Ishikawa (cell line): ENCODE data around the gene DST.

Experiments used
- CEBPB ChIP-seq: IDR thresholded peaks from 2 replicates; pipeline ENCODE4 v1.6.1; 2012
- CREB1 ChIP-seq: IDR thresholded peaks from 2 replicates; pipeline ENCODE4 v1.6.1; 2012; ENCODE audit warnings: low read depth
- EGR1 ChIP-seq: IDR thresholded peaks from 2 replicates; pipeline ENCODE4 v1.6.1; 2012
- EP300 ChIP-seq: IDR thresholded peaks from 2 replicates; pipeline ENCODE4 v1.6.1; 2012; ENCODE audit warnings: borderline replicate concordance
- FOXM1 ChIP-seq: IDR thresholded peaks from 2 replicates; pipeline ENCODE4 v1.6.1; 2012; ENCODE audit warnings: low read depth, borderline replicate concordance
- MAX ChIP-seq: IDR thresholded peaks from 2 replicates; pipeline ENCODE4 v1.6.1; 2012
- NFIC ChIP-seq: IDR thresholded peaks from 2 replicates; pipeline ENCODE4 v1.6.1; 2012
- RAD21 ChIP-seq: IDR thresholded peaks from 2 replicates; pipeline ENCODE4 v1.6.1; 2012; ENCODE audit warnings: low read depth
- REST ChIP-seq: IDR thresholded peaks from 2 replicates; pipeline ENCODE4 v1.6.1; 2012; ENCODE audit warnings: low read depth, mild to moderate bottlenecking
- TAF1 ChIP-seq: IDR thresholded peaks from 2 replicates; pipeline ENCODE4 v1.6.1; 2012; ENCODE audit warnings: low read depth, mild to moderate bottlenecking
- TCF12 ChIP-seq: IDR thresholded peaks from 2 replicates; pipeline ENCODE4 v1.6.1; 2012; ENCODE audit warnings: low read depth
- TEAD4 ChIP-seq: IDR thresholded peaks from 2 replicates; pipeline ENCODE4 v1.6.1; 2012
- YY1 ChIP-seq: IDR thresholded peaks from 2 replicates; pipeline ENCODE4 v1.6.1; 2012; ENCODE audit warnings: low read depth
- ZBTB7A ChIP-seq: IDR thresholded peaks from 2 replicates; pipeline ENCODE4 v1.6.1; 2012; ENCODE audit warnings: low read depth
- TF ChIP-seq, protein P1 (sequence below): IDR thresholded peaks from 2 replicates; pipeline ENCODE4 v1.6.1; 2012

DST gene

DNA sequence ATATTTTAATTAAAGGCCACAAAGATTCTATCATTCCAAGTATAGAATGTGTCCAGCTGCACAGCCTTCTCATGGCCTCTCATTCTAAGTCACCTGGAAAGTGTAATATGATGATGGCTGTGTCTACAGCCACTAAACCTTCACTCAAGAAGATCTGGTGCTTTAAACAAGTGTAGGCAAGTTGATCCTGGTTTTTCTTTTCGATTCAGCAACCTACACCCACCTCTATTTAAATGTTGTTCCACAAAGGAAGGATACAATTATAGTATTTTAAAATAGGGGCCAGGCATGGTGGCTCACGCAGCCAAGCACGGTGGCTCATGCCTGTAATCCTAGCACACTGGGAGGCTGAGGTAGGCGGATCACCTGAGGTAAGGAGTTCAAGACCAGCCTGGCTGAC is 25.5 kb upstream of the DST start:
- no peak for TF ChIP-seq EGR1

- TF ChIP-seq ZBTB7A (no peak), TEAD4 (no peak), MAX (no peak), EGR1 (no peak), TAF1 (no peak), RAD21 (no peak), CEBPB (no peak), FOXM1 (no peak), YY1 (no peak), EP300 (no peak), TCF12 (no peak), NFIC (no peak), REST (no peak), CREB1 (no peak)
- TF ChIP-seq, protein P1, sequence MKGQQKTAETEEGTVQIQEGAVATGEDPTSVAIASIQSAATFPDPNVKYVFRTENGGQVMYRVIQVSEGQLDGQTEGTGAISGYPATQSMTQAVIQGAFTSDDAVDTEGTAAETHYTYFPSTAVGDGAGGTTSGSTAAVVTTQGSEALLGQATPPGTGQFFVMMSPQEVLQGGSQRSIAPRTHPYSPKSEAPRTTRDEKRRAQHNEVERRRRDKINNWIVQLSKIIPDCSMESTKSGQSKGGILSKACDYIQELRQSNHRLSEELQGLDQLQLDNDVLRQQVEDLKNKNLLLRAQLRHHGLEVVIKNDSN = no peak
Measured at GRCh38 chr6:56667336-56667735, 24.6 kb upstream of the DST start.

DNA sequence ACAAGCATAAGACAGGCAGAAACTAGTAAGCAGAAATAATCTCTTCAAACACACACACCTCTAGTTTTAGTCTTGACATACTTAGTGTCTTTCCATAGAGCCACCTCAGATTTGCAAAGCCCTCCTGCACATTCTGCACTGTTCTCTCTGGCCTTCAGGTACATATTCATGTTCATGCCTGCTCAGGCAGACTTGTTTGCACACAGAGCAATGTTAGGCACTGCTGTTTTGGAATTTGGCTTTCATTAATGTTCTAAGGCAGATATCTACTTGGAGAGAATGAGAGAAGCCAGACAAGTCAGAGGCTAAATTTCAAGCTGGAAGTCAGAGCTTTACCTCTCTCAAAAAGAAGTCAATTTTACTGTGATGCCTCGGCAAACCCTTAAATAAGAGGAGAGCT is 21.3 kb upstream of the DST start:
- TF ChIP-seq TEAD4 (no peak), NFIC (no peak), MAX (no peak), YY1 (no peak), RAD21 (no peak), EP300 (no peak), ZBTB7A (no peak), EGR1 (no peak), CEBPB (no peak), FOXM1 (no peak)

- TF ChIP-seq NFIC (no peak), CEBPB (no peak), FOXM1 (no peak), TEAD4 (no peak), EP300 (no peak), EGR1 (no peak), REST (no peak)
Measured at GRCh38 chr6:56663344-56663743, 20.7 kb upstream of the DST start.

GRCh38 chr6:56660381-56660730 is 17.7 kb upstream of the DST start:
- TF ChIP-seq RAD21 (no peak), REST (no peak), TEAD4 (no peak), TCF12 (no peak), TAF1 (no peak), YY1 (no peak), EGR1 (no peak), ZBTB7A (no peak), FOXM1 (no peak), CEBPB (no peak), MAX (no peak), CREB1 (no peak), NFIC (no peak)
- TF ChIP-seq, protein P1 = no peak
